ENCODE results near the gene MBP.

GRCh38 chr18:77181950-77182707 is 49.5 kb upstream of the MBP start:
- TF ChIP-seq, protein P1, sequence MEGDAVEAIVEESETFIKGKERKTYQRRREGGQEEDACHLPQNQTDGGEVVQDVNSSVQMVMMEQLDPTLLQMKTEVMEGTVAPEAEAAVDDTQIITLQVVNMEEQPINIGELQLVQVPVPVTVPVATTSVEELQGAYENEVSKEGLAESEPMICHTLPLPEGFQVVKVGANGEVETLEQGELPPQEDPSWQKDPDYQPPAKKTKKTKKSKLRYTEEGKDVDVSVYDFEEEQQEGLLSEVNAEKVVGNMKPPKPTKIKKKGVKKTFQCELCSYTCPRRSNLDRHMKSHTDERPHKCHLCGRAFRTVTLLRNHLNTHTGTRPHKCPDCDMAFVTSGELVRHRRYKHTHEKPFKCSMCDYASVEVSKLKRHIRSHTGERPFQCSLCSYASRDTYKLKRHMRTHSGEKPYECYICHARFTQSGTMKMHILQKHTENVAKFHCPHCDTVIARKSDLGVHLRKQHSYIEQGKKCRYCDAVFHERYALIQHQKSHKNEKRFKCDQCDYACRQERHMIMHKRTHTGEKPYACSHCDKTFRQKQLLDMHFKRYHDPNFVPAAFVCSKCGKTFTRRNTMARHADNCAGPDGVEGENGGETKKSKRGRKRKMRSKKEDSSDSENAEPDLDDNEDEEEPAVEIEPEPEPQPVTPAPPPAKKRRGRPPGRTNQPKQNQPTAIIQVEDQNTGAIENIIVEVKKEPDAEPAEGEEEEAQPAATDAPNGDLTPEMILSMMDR (conservative IDR thresholded peaks at IDR 0.05; ENCODE audit: low read depth, low read length) = no peak
- TF ChIP-seq EZH2 (IDR thresholded peaks at IDR 0.05; ENCODE audit: borderline replicate concordance, low read depth, low read length, poor library complexity, severe bottlenecking) = no peak
